ENCODE measurements around the gene ASTN2.

The ASTN2 gene

GRCh38 chr9:116809656-116810055 is 605.2 kb downstream of the ASTN2 start:
- H3K9me2 ChIP-seq (ENCODE audit: low read depth, low read length), result no peaks in the 10 kb centered on the region
- H3K36me3 ChIP-seq (ENCODE audit: insufficient read depth, low read length), result no peaks in the 10 kb centered on the region
- H4K20me1 ChIP-seq (ENCODE audit: insufficient read depth, low read length), result no peaks in the 10 kb centered on the region
- H3K4me2 ChIP-seq (ENCODE audit: low read length), result no peak overlapping the region
- H2AFZ ChIP-seq (ENCODE audit: low read length), result no peak overlapping the region
- no peak overlapping the region for H3K4me3 ChIP-seq (ENCODE audit: low read depth, low read length, poor library complexity, severe bottlenecking)
- H3K27me3 ChIP-seq (ENCODE audit: insufficient read depth, low read length), result no peaks in the 10 kb centered on the region
- H3K79me2 ChIP-seq (ENCODE audit: insufficient read depth, low read length), result no peaks in the 10 kb centered on the region
- TF ChIP-seq CTCF (IDR thresholded peaks at IDR 0.05; ENCODE audit: low read length), result no peak
- no peak for TF ChIP-seq EZH2 (IDR thresholded peaks at IDR 0.05; ENCODE audit: borderline replicate concordance, low read length)
- H3K27ac ChIP-seq (ENCODE audit: low read depth, low read length, poor library complexity, severe bottlenecking), result no peak overlapping the region
- H3F3A ChIP-seq (ENCODE audit: insufficient read depth, low read length), result no peaks in the 10 kb centered on the region
- H3K4me1 ChIP-seq (ENCODE audit: insufficient read depth, low read length, severe bottlenecking), result no peaks in the 10 kb centered on the region
- H3K9ac ChIP-seq (ENCODE audit: low read length), result no peak overlapping the region
- no peaks in the 10 kb centered on the region for H3K9me3 ChIP-seq (ENCODE audit: low read length)

- H3K9me2 ChIP-seq (ENCODE audit: low read depth, low read length), result no peaks in the 10 kb centered on the region
- H3K27ac ChIP-seq (ENCODE audit: low read depth, low read length, poor library complexity, severe bottlenecking), result no peak overlapping the region
- H3K27me3 ChIP-seq (ENCODE audit: insufficient read depth, low read length), result no peaks in the 10 kb centered on the region
- no peaks in the 10 kb centered on the region for H3F3A ChIP-seq (ENCODE audit: insufficient read depth, low read length)
- no peaks in the 10 kb centered on the region for H3K36me3 ChIP-seq (ENCODE audit: insufficient read depth, low read length)
- TF ChIP-seq EZH2 (IDR thresholded peaks at IDR 0.05; ENCODE audit: borderline replicate concordance, low read length) (no peak), CTCF (IDR thresholded peaks at IDR 0.05; ENCODE audit: low read length) (no peak)
- H3K9me3 ChIP-seq (ENCODE audit: low read length), result no peaks in the 10 kb centered on the region
- H3K9ac ChIP-seq (ENCODE audit: low read length), result no peak overlapping the region
- H4K20me1 ChIP-seq (ENCODE audit: insufficient read depth, low read length), result no peaks in the 10 kb centered on the region
- H3K4me3 ChIP-seq (ENCODE audit: low read depth, low read length, poor library complexity, severe bottlenecking), result no peak overlapping the region
- no peak overlapping the region for H2AFZ ChIP-seq (ENCODE audit: low read length)
- no peaks in the 10 kb centered on the region for H3K4me1 ChIP-seq (ENCODE audit: insufficient read depth, low read length, severe bottlenecking)
- H3K79me2 ChIP-seq (ENCODE audit: insufficient read depth, low read length), result no peaks in the 10 kb centered on the region
- no peak overlapping the region for H3K4me2 ChIP-seq (ENCODE audit: low read length)
Measured at GRCh38 chr9:116806075-116806474, 608.8 kb downstream of the ASTN2 start.

- Histone ChIP-seq H3K36me3 (ENCODE audit: insufficient read depth, low read length) (no peaks in the 10 kb centered on the region), H3K27me3 (ENCODE audit: insufficient read depth, low read length) (no peaks in the 10 kb centered on the region), H3K27ac (ENCODE audit: low read depth, low read length, poor library complexity, severe bottlenecking) (no peak overlapping the region), H4K20me1 (ENCODE audit: insufficient read depth, low read length) (no peaks in the 10 kb centered on the region), H3F3A (ENCODE audit: insufficient read depth, low read length) (no peaks in the 10 kb centered on the region), H3K9me2 (ENCODE audit: low read depth, low read length) (no peaks in the 10 kb centered on the region), H3K79me2 (ENCODE audit: insufficient read depth, low read length) (no peaks in the 10 kb centered on the region), H3K4me1 (ENCODE audit: insufficient read depth, low read length, severe bottlenecking) (no peaks in the 10 kb centered on the region), H3K9me3 (ENCODE audit: low read length) (no peaks in the 10 kb centered on the region), H2AFZ (ENCODE audit: low read length) (no peak overlapping the region), H3K4me3 (ENCODE audit: low read depth, low read length, poor library complexity, severe bottlenecking) (no peak overlapping the region), H3K9ac (ENCODE audit: low read length) (no peak overlapping the region), H3K4me2 (ENCODE audit: low read length) (no peak overlapping the region)
- TF ChIP-seq CTCF (IDR thresholded peaks at IDR 0.05; ENCODE audit: low read length), result no peak
- TF ChIP-seq EZH2 (IDR thresholded peaks at IDR 0.05; ENCODE audit: borderline replicate concordance, low read length), result no peak
Measured at GRCh38 chr9:116800885-116801284, 614.0 kb downstream of the ASTN2 start.

Data from OCI-LY1 (cell line).